ENCODE measurements around the gene TRPM2. TPM values are rescaled to one million over a fixed set of nuclear protein-coding genes. Genes with fewer than 3 reads are reported as not detected.

TRPM2 gene
- total RNA-seq, result not detected in 2 replicates

GRCh38 chr21:44353191-44353970 lies at the start of gene TRPM2:
Gene TRPM2, plus strand, starts transcription at chr21:44353621. Its CDS starts 80 bp downstream, at chr21:44353701.

GRCh38 chr21:44338971-44339910 lies 14.2 kb upstream of the TRPM2 start, which contains the start of gene CFAP410:
Gene CFAP410, minus strand, starts transcription at chr21:44339390. Its CDS starts 196 bp downstream, at chr21:44339194.

GRCh38 chr21:44454747-44455523 lies 101.5 kb downstream of the TRPM2 start, which contains the start of gene LRRC3:
Gene LRRC3, plus strand, starts transcription at chr21:44455510. Its CDS starts 1,135 bp downstream, at chr21:44456645.

Other genes starting within 250 kb of the TRPM2 start
- gene PWP2, start 246.2 kb upstream of the TRPM2 start, total RNA-seq, result 16.7 and 21.3 TPM in 2 replicates
- 22.9 and 25.4 TPM in 2 replicates for gene GATD3, start 219.9 kb upstream of the TRPM2 start, total RNA-seq
- gene ICOSLG, start 112.7 kb upstream of the TRPM2 start, total RNA-seq, result not detected in 2 replicates
- not detected in 2 replicates for gene DNMT3L, start 91.7 kb upstream of the TRPM2 start, total RNA-seq
- gene AIRE, start 67.7 kb upstream of the TRPM2 start, total RNA-seq, result not detected in 2 replicates
- 152 and 159 TPM in 2 replicates for gene PFKL, start 53.6 kb upstream of the TRPM2 start, total RNA-seq
- gene CFAP410, start 14.2 kb upstream of the TRPM2 start, total RNA-seq, result 17.0 and 18.3 TPM in 2 replicates
- 0.18 and 0.29 TPM in 2 replicates for gene LRRC3, start 101.9 kb downstream of the TRPM2 start, total RNA-seq
- gene KRTAP10-1, start 186.6 kb downstream of the TRPM2 start, total RNA-seq, result not detected in 2 replicates
- not detected in 2 replicates for gene KRTAP10-2, start 197.9 kb downstream of the TRPM2 start, total RNA-seq
- not detected in 2 replicates for gene KRTAP10-3, start 205.2 kb downstream of the TRPM2 start, total RNA-seq
- not detected in 2 replicates for gene KRTAP10-4, start 220.1 kb downstream of the TRPM2 start, total RNA-seq
- not detected in 2 replicates for gene KRTAP10-5, start 227.0 kb downstream of the TRPM2 start, total RNA-seq
- gene KRTAP10-6, start 238.9 kb downstream of the TRPM2 start, total RNA-seq, result not detected in 2 replicates
- gene KRTAP10-7, start 247.0 kb downstream of the TRPM2 start, total RNA-seq, result not detected in 2 replicates